Gastrocnemius medialis (tissue), 4 donors: ENCODE results near the gene BAK1. TPM values are rescaled to one million over a fixed set of nuclear protein-coding genes. Genes with fewer than 3 reads are reported as not detected.

ENCODE experiments used
- ATAC-seq, 2 donors: fragments of 150-250 bp; one replicate each; pipeline ENCODE4 v1.9.1; 2016
- DNase-seq, 2 donors: peaks; one replicate each; pipeline ENCODE4 v3.0.0-alpha.2; 2019
- H3K27ac ChIP-seq, 4 donors: fragments of 200-600 bp; sonication (generic); 1 replicate in 1 of 4; 2 replicates in 3 of 4; pipeline ENCODE4 v1.5.1; 2016 to 2018; ENCODE audit warnings: mild to moderate bottlenecking in 2 of 4, moderate library complexity in 1 of 4
- H3K27me3 ChIP-seq, 3 donors: fragments of 200-600 bp; sonication (generic) in 2 of 3; 1 replicate in 1 of 3; 2 replicates in 2 of 3; pipeline versions ENCODE4 v1.5.1 to v1.6.0; 2016 to 2019; ENCODE audit warnings: mild to moderate bottlenecking in 1 of 3, moderate library complexity in 1 of 3
- H3K36me3 ChIP-seq, 2 donors: fragments of 200-600 bp; sonication (generic) in 1 of 2; one replicate each; pipeline ENCODE4 v1.5.1; 2017 to 2018
- H3K4me1 ChIP-seq, 2 donors: fragments of 200-600 bp; sonication (generic) in 1 of 2; one replicate each; pipeline ENCODE4 v1.5.1; 2016 to 2017; ENCODE audit warnings: mild to moderate bottlenecking in 2 of 2
- H3K4me3 ChIP-seq, 4 donors: fragments of 200-600 bp; sonication (generic) in 3 of 4; 1 replicate in 1 of 4; 2 replicates in 3 of 4; pipeline ENCODE4 v1.5.1; 2016 to 2019; ENCODE audit warnings: mild to moderate bottlenecking in 2 of 4
- H3K9me3 ChIP-seq, 3 donors: fragments of 200-600 bp; sonication (generic) in 2 of 3; 1 replicate in 1 of 3; 2 replicates in 2 of 3; pipeline ENCODE4 v1.5.1; 2016 to 2019
- POLR2A ChIP-seq, 2 donors: fragments of 450-650 bp; IDR thresholded peaks; one replicate each; pipeline ENCODE4 v1.6.1; 2017; ENCODE audit warnings: antibody characterized with exemption in 2 of 2, mild to moderate bottlenecking in 2 of 2, moderate library complexity in 2 of 2
- in situ Hi-C, 4 donors: fragments of 200-750 bp; cut with MboI; loops; one replicate each; pipeline versions ENCODE4 v1.15.0 to v1.8.0; 2017; ENCODE audit warnings: low sequenced_read_pairs in 4 of 4
- intact Hi-C: fragments of 100-400 bp; cut with DNase I; formaldehyde crosslinking; loops from one replicate; pipeline ENCODE4 v1.15.1; 2023; ENCODE audit warnings: low total_unique reads
- total RNA-seq, 4 donors: library from RNA; depleted of rRNA; stranded (reverse); fragments of >200 nt; gene quantifications; one replicate each; pipeline versions ENCODE4 v1.1.0 to v1.2.3, GENCODE V29; 2016
- TF ChIP-seq, protein P1 (sequence below), 5 experiments: fragments of 450-650 bp in 3 of 5; fragments of 200-600 bp in 2 of 5; sonication (generic) in 2 of 5; IDR thresholded peaks in 4 of 5; conservative IDR thresholded peaks in 1 of 5; 1 replicate in 4 of 5; 2 replicates in 1 of 5; pipeline ENCODE4 v1.5.1; 2016 to 2019; ENCODE audit warnings: antibody characterized with exemption in 5 of 5, mild to moderate bottlenecking in 3 of 5, moderate library complexity in 3 of 5

BAK1 gene
- 10 to 100 TPM in 1 of 4 donors, 1 to 10 TPM in 3; 5.8 to 11.7 (median 8.2) TPM for total RNA-seq

- intact Hi-C loops (loop anchor here (10.0 kb wide), 2 partner anchors 125 to 575 kb away; partner anchors contain the start of gene ZBTB9), in situ Hi-C loops (loop anchor here in 3 of 4 donors (10.0 kb wide), 3 partner anchors 55 to 185 kb away; no protein-coding TSS in a partner anchor)
- DNase-seq (peak; percentile 82 to 84), ATAC-seq (peak; percentile 90 to 92)
- H3K4me1 ChIP-seq: peaks cover 18% of the 10 kb centered on the region in 2 donors
- H3K27me3 ChIP-seq: no peaks in the 10 kb centered on the region
- peak within 1 kb of the TSS; percentile 84 to 87 (median 85) for H3K27ac ChIP-seq
- H3K9me3 ChIP-seq: no peaks in the 10 kb centered on the region
- H3K36me3 ChIP-seq: peaks cover 0 to 15% of the 10 kb centered on the region in 2 donors
- peak; percentile 63 for TF ChIP-seq POLR2A (IDR thresholded peaks at IDR 0.05)
- TF ChIP-seq, protein P1, sequence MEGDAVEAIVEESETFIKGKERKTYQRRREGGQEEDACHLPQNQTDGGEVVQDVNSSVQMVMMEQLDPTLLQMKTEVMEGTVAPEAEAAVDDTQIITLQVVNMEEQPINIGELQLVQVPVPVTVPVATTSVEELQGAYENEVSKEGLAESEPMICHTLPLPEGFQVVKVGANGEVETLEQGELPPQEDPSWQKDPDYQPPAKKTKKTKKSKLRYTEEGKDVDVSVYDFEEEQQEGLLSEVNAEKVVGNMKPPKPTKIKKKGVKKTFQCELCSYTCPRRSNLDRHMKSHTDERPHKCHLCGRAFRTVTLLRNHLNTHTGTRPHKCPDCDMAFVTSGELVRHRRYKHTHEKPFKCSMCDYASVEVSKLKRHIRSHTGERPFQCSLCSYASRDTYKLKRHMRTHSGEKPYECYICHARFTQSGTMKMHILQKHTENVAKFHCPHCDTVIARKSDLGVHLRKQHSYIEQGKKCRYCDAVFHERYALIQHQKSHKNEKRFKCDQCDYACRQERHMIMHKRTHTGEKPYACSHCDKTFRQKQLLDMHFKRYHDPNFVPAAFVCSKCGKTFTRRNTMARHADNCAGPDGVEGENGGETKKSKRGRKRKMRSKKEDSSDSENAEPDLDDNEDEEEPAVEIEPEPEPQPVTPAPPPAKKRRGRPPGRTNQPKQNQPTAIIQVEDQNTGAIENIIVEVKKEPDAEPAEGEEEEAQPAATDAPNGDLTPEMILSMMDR (IDR thresholded peaks at IDR 0.05 in 4 of 5, conservative IDR thresholded peaks at IDR 0.05 in 1 of 5): peak in 3 of 5 experiments; percentile 39 to 56 (median 52)
- peak within 1 kb of the TSS; percentile 83 to 89 (median 84) for H3K4me3 ChIP-seq
These were observed at the start of gene BAK1 for GRCh38 chr6:33579828-33580714. Gene BAK1, minus strand, starts transcription at chr6:33580276. Its CDS starts 2,672 bp downstream, at chr6:33577604.

DNA sequence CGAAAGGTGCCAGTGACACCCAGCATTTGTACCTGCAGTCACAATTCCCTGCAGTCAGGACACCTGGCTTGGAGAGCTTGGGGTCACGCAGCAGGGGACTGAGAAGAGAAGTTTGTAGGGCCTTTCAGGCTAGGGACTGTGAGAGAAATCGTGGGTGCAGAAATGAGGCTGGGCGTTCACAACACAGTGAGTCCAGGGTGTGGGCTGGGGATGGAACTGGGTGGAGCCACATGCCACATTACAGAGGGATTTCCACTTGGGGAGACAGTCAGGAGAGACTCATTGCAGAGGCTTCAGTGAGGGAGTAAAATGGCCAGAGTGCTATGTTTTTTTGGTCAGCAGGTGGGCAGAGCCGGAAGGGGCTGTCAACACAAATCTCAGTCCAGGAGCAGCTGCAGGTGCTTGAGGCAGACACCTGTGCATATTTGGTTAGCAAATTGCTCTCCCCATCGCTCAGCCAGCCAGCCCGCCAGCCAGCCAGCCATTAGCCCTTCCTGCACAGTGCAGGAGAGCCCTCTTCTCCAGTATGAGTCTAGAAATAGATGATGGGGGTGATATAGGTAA is 48.4 kb upstream of the BAK1 start:
- TF ChIP-seq POLR2A (IDR thresholded peaks at IDR 0.05): no peak
- TF ChIP-seq, protein P1 (IDR thresholded peaks at IDR 0.05 in 4 of 5, conservative IDR thresholded peaks at IDR 0.05 in 1 of 5): no peak
- Histone ChIP-seq H3K4me3 (no peak overlapping the region), H3K36me3 (no peaks in the 10 kb centered on the region), H3K4me1 (peaks cover 6 to 14% of the 10 kb centered on the region in 2 donors), H3K27ac (no peak overlapping the region), H3K27me3 (no peaks in the 10 kb centered on the region), H3K9me3 (no peaks in the 10 kb centered on the region)
- intact Hi-C loops: no loop called here
- ATAC-seq (no peak), DNase-seq (no peak)
- in situ Hi-C loops: no loop called here

DNA sequence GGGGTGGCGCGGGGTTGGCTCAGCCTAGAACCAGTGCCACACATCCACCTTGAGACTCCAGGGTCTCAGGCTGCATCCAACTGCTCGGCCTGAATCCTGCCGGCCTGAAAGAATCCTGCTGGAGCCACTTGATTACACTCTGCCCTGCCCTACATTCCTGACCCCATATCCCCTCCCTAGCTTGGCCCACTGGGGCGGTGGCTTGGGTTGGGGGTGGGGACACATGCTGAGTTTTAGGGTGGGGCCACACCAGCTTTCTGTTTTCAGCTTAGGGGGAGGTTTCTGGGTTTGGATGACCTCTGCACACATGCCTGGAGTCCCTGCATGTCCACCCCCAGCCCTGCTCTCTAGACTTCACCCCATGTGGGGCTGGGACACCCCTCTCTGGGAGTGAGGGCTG is 47.8 kb upstream of the BAK1 start:
- Histone ChIP-seq H3K9me3 (no peaks in the 10 kb centered on the region), H3K36me3 (no peaks in the 10 kb centered on the region), H3K4me1 (peaks cover 4 to 10% of the 10 kb centered on the region in 2 donors), H3K27ac (no peak overlapping the region), H3K4me3 (no peak overlapping the region), H3K27me3 (no peaks in the 10 kb centered on the region)
- TF ChIP-seq, protein P1 (IDR thresholded peaks at IDR 0.05 in 4 of 5, conservative IDR thresholded peaks at IDR 0.05 in 1 of 5): no peak
- no peak for TF ChIP-seq POLR2A (IDR thresholded peaks at IDR 0.05)
- DNase-seq (no peak), ATAC-seq (no peak)
- intact Hi-C loops (no loop called here), in situ Hi-C loops (no loop called here)

DNA sequence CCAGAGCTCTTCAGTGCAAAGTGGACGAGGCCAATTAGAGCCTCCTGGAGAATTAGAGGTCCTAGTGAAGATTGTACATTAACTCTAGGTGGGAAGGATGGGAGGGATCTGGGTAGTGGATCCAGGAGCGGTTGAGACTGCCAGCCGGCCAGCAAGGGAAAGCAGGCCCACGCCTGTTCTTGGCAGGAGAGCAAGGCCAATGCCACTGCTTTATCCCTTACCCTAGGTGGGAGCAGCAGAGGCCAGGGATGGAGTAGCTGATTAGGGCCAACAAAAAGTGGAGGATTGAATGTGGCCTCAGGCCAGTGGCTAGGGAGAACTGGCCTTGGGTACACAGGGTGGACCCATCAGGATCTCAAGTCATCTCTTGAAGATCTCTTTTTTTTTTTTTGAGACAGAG is 44.8 kb upstream of the BAK1 start:
- in situ Hi-C loops: no loop called here
- intact Hi-C loops: no loop called here
- DNase-seq: no peak
- Histone ChIP-seq H3K27ac (no peak overlapping the region), H3K27me3 (peaks cover 6 to 7% (median 7%) of the 10 kb centered on the region in 3 donors), H3K9me3 (no peaks in the 10 kb centered on the region), H3K36me3 (no peaks in the 10 kb centered on the region), H3K4me1 (peaks cover 3 to 18% of the 10 kb centered on the region in 2 donors), H3K4me3 (no peak overlapping the region)
- no peak for ATAC-seq
- no peak for TF ChIP-seq POLR2A (IDR thresholded peaks at IDR 0.05)
- TF ChIP-seq, protein P1 (IDR thresholded peaks at IDR 0.05 in 4 of 5, conservative IDR thresholded peaks at IDR 0.05 in 1 of 5): no peak
